Cortex of kidney (tissue), 1 donor: ENCODE results near the gene RAPGEF4.
"Not testable (repeated sequence)": the region's sequence is repeated elsewhere in the genome, so short reads cannot be mapped to it uniquely, and the experiment has no call there.

Source experiments
- DNase-seq: peaks from one replicate; lab custom pipeline; 2025; lab: John Stamatoyannopoulos, UW

The RAPGEF4 gene

DNA sequence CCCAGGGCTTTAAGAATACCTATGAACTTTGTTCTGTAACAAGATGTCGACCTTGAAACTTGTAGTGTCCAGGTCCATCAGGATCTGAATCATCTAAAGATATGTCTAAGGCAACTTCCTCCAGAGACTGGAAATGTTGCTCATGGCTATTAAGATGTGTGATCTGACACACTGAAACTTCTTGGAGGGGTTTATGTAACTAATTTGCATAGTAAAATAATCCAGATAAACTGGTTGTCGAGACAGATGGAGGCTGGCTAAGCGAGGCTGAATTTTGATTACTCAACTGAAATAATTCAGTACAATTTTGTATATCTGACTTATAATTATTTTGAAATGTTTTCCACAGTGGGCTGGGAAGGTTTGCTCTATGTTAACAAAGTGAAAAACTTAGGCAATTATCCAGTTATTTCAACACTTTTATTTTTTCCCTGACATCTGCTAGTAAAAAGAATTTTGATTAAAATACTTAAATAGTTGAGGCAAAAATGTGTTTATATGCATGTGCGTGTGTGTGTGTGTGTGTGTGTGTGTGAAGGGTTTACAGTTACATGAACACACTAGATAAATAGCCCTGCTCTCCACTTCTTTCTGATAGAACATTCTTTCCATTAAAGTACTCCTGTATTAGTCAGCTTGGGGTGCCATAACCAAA is 328.6 kb downstream of the RAPGEF4 start:
- DNase-seq: no peak

DNA sequence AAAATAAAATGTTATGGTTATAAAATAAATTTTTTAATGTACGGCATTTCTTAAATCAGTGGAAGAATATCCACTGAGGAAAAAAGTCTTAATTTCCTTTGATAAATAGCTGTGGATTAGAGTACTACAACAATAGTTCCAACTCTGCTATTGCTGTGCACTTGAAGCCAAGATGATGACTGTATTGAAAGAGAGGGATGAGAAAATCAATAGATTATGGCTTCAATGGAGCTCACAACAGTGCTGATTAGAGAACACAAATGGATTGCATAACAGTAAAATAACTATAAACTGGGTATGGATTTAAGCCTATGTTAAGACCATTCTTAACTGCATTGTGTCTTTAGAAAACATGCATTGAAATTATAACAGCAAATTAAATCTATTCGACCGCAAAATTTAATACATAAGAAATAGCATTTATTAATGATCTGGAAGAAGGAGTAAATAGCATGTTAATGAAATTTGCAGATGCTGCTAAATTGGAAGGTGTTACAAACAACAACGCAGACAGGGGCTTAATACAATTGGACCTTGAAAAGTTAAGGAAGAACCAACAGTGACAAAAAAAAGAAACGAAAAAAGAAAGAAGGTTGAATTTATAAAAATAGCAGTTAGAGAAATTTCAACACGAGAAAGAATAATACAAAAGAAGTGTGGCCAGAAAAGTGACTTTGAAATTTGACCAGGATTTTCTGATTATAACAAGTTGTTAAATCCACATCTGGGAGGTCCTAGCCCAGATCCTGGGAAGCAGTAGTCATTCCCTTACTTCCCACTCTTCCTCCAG is 331.4 kb downstream of the RAPGEF4 start:
- DNase-seq: no peak

DNA sequence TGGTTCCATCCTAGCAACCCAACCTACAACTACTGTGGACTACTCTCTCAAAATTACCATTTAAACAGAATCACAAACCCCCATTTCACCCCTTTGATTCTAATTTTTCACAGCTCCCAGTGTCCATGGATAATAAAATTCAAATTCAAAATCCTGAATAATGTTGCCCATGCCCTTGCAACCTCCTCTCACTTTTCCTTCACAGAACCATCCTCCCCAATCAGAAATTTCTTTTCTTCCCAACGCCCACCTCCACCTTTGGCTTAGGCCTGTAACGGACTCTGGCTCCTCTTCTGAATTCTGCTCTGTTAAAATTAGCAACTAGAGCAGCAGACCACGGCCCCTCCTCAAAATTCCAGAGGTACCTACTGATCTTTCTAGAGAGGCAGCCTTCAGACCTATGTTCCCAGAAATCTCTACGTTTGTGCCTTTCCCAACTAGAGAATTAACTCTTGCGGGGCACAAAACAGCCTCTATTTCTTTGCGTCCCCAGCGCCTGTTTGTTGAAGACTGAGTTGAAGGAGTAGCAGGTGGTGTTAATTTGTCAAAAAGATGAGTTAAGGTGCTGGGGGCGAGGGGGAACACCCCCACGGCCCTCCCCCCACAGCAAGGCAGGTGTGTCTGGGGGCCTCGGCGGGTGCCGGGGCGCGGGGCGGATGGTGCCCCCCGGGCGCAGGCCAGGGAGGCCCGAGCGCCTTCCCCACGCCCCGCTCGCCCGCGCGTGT is 339.6 kb downstream of the RAPGEF4 start:
- DNase-seq: no peak

DNA sequence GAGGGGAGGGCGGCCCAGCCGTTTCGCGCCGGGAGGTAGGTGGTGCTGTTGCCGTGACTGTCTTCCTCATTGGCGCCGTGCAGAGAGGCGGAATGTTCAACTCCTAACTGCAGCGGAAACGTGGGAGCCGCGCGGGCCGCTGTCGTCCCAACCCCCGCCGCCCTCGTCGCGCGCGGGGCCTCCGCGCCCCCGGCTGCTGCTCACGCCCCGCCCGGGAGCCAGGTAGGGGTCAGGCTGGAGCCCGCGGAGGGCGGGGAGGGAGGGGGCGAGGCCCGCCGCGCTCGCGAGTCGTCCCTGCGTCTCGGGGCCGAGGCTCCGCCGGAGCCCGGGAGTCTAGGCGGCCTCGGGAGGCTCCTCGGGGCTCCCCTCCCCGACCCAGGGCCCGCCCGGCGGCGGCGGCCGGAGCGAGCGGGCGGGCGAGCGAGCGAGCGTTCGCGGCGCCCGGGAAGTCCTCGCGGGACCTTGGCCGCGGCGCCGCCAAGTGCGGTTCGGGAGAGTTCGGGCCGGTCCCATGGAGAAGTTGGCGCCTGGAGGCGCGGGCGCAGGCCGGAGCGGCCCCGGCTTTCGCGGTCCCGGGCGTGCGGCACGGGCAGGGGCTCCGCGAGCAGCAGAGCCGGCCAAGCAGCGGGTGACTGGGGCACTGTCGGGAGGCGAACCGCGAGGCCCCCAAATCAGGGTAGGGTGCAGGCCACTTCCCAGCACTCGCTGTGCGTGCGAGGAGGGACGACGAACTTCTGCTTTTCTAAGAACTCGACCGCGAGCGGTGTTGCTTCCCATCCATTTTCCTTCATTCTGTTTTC is 340.3 kb downstream of the RAPGEF4 start, which contains the start of gene MAP3K20:
Gene MAP3K20 (plus strand): TSS at position 66 of the 800 bp plus-strand sequence. CDS start 15,186 bp downstream, outside the sequence.
- DNase-seq: no peak

DNA sequence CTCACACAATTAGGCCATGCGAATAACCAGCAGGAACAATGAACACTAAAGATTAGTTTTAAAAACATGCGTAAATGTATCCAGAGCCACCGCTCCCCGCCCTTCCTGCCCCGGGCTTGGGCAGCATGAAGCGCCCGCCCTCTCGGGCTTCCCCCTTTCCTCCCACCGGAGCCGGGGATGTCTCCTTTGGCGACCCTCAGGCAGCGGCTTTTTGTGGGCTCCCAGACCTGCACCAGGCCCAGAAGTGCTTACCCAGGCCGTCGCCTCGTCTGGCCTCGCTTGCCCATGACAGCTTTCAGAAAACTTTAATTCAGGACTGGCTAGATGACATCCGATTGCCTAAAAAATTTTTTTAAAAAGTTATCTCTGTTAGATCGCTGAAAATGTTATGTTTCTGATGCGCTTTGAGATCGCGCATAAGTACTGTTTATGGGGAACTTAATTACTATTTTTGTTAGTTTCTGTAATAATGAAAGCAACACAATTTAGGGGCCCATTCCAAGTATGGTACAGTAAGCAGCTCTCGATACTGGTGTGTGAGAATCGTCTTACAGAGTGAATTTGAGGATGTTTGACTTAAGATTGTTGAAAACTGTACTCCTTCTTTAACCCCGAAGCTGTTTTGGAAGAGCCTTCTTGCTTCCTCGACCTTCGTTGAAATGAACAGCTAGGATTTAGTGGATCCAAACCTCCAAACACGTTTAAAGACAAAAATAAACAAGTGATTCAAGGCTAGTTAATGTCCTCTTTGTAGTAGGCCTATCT is 341.1 kb downstream of the RAPGEF4 start:
- no peak for DNase-seq

DNA sequence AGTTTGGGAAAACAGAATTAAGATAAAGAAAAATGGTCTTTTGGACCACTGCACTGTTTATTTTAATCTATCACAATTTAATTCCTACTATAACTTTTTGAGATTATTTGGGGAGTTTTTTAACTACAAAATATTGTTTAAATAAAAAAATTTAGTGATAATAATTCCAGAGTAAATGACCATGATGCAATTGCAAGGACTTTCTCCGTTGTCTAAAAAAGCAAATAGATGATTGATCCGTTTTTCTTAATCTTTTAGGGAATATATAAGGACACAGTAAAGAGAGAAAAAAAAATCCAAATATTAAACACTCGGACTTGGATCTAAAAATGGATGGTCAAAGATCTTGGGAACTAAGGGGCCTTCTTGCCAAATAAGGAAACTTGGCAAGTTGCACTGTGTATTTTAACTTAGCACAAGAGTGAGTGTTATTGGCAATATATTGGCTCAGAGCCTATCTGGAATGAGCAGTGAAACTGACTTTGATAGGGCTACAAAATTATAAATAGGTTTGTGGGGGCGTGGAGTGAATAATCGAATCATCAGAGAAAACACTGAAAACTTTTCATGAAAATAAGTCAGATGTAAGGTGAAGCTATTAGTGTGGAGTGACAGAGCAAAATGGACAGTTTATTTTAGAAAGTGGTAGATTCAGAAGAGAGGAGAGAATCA is 342.0 kb downstream of the RAPGEF4 start:
- DNase-seq: no peak

DNA sequence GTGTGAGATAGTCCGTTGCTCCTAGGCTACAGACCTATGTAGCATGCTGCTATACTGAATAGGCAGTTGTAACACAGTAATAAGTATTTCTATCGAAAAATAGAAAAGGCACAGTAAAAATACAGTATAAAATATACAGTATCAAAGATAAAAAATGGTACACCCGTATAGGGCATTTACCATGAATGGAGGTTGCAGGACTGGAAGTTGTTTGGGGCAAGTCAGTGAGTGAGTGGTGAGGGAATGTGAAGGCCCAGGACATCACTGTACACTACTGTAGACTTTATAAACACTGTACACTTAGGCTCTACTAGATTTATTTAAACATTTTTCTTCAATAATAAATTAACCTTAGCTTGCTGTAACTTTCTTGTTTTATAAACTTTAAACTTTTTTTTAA is 343.5 kb downstream of the RAPGEF4 start:
- no peak for DNase-seq

DNA sequence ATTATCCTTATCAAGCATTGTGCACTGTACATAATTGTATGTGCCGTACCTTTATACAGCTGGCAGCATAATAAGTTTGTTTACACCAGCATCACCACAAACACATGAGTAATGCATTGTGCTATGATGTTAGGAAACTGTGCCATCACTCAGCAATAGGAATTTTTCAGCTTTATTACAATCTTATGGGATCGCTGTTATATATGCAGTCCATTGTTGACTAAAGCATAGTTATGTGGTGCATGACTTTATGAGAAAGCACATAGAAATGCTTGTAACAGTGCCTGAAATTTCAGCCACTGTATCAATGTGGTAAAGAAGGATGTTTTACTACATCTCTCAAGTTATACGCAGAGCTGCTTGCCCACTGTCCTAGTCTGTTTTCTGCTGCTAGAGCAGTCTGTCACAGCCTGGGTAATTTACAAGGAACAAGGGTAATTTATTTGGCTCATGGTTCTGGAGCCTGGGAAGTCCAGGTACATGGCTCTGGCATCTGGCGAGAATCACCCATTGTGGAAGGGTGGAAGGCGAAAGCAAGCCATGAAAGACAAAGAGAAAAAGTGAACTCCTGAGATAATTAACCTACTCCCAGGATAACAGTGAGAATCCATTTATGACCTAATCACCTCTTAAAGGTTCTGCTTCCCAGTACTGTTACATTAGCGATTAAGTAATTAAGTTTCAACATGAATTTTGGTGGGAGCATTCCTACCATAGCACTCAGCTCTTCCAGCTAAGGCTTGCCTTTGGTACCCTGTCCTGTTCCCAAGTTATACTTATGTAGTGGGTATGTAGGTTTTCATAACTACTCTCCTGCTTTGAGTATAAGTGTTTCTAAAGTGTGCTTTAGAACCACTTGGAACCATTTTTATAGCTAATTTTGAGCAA is 344.6 kb downstream of the RAPGEF4 start:
- DNase-seq: no peak

DNA sequence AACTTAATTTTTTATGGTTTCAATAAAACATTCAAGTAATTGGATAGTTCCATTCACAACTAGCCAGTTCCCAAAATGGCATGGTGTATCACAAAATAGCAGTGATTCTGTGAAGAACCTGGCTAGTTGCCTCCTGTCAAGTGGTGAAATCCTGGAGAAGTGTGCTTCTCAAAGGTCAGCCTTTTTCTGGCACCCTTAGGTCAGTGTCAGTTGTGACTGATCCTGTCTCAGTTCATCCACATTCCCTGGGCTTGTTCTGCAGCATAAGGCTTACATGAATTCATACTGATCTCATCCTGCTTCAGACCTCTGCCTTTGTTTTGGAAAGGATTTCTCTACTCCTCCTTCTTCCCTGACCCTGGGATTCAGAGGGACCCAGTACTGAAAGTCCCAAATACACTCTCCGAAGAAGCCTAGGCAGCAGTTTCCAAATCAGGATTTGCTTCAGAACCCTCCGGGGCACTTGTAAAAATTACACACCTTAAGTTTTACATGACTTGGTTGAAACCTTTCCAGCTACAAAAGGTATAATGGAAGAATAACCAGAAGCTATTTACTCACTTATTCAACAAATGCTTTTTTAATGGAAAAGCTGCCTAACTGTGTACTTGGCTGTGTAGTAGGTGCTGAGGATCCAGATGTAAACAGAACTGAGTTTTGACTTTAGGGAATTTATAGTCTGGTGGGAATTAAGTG is 351.0 kb downstream of the RAPGEF4 start:
- no peak for DNase-seq

DNA sequence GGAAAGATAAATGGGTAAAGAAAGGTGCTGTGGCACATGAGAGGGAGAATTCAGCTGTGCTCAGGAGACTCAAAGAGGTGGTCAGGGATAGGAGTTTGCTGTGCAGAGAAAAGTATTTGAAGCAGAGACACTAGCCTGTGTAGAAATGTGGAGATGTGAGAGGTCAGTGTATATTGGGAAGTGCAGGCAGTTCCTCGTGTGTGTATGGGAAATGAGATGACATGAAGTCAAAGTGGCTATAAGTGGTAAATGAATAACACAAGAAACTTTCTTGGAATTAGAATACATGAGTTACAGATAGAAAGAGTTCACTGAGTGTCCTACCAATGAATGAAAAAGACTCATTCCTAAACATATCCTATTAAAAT is 351.6 kb downstream of the RAPGEF4 start:
- no peak for DNase-seq

DNA sequence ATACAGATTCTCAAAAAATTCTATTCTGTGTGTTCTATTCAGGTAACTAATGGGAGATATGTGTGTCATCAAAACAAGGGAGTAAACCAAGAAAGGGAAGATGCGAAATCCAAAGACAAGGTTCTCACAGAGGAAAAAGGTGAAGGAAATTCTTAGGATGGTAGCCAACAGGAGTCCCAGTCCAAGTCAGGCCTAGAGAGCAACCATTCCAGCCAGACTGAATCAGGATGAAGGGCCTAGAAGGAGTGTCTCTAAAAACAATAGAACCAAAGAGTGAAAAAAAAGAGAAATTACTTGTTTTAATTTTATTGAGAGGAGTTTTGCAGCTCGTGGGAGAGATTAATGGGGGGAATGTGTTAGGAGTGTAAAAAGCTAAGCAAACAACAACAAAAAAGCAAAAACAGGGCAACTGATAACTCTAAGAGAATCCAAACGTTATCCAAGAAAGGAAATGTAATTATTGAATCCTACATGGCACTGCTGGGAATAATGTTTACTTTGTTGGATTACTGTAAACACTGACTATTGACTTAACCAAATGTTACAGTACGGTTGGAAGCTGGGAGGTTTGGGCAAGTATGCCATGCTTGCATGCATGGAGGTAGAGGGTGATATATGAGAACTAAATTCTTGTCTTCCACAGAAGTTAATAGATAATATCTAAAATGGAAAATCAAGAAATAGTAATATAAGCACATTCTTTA is 352.3 kb downstream of the RAPGEF4 start:
- DNase-seq: no peak

DNA sequence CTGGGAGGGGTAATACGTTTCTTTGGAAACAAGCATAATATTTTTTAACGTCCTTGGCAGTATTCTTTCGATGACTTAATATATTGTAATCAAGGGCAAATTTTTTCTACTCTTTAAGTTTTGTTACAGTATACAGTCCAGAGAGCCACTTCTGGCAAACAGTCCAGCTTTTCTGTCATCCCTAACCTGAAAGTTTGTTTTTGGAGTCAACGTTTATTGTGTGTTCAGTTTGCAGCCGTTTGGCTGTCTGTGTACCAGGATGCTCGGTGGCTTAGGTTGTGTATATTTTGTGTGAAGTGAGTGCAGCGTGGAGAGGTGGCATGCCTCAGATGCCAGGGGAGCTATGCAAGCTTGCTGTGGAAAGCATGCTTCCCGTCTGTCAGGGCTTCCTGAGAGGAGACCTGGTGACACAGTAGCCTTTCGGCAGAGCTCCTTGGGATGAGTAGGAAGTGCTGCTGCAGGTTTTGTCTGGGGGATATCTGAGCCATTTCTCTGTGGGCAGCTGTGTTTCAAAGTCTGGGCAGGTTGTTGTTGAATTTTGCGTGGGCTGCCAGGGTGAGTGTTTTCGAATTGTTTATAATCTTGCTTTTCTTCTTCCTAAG is 354.7 kb downstream of the RAPGEF4 start:
- no peak for DNase-seq

DNA sequence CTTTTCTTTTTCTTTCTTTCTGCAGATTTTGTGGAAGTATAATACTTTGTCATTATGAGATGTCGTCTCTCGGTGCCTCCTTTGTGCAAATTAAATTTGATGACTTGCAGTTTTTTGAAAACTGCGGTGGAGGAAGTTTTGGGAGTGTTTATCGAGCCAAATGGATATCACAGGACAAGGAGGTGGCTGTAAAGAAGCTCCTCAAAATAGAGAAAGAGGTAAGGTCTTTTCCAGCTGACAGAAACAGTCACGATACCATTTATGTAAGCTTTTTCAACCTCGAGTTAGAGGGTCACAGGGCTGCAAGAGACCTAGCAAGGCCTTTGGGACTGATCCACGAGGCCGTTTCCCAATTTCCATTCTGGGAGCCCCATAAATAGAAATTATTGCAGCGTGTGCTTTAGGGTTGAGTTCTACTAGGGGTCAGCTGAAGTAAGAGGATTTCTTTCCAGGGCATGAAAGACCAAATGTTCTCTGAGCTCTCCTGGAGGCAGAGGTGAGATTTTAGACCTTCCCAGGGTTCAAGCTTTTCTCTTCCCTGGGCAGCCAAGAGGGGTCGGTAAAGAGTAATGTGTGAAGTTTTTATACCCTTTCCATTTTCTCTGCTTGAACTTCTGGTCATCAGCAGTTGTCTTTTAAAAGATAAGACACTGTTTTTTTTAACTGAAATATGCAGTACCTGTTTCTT is 355.5 kb downstream of the RAPGEF4 start:
- DNase-seq: no peak

DNA sequence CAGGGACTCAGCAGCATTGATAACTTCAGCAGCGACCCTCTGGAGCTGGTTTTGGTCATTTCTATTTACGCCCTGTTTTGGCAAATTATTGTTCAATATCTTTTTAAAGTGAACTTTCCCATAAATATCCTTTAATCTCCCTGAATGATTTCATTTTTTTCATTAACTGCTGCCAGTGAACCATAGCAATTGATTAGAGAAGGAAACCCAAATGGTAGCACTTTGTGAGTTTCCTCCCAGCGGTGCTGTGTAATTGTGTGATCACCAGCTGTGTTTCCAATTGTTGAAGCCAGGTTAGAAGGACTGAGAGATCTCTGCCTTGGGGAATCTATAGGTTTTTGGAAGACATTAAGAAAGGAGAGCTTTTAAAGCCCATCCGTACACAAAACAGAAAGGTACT is 356.3 kb downstream of the RAPGEF4 start:
- DNase-seq: no peak

DNA sequence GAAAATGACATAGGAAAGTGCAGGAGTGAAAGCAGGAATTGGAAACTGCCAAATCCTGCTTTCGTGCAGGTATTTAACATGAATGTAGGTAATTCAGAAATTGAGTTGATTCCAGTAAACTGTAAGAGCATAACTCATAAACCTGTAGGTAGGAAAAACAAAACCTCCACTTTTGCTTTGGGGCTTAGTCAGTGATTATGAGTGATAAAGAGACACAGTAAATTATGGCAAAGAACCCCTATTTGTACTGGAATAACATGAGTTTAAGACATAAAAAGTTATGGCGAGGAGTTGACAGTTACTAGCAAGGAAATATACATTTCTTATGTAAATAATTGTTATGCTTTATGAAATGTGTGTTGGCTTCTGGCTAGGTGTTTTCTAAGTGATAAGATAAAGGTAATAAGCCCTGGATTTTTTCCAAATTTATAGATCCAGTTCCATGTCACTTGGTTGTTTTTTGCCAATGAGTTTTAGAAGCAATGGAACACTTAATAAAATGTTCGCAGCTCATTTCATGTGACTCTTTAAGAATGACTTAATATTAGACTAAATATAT is 357.3 kb downstream of the RAPGEF4 start:
- no peak for DNase-seq

DNA sequence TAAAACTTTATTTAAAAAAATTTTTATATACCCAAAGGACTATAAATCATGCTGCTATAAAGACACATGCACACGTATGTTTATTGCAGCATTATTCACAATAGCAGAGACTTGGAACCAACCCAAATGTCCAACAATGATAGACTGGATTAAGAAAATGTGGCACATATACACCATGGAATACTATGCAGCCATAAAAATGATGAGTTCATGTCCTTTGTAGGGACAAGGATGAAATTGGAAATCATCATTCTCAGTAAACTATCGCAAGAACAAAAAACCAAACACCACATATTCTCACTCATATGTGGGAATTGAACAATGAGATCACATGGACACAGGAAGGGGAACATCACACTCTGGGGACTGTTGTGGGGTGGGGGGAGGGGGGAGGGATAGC is 358.0 kb downstream of the RAPGEF4 start:
- DNase-seq: not testable (repeated sequence)

DNA sequence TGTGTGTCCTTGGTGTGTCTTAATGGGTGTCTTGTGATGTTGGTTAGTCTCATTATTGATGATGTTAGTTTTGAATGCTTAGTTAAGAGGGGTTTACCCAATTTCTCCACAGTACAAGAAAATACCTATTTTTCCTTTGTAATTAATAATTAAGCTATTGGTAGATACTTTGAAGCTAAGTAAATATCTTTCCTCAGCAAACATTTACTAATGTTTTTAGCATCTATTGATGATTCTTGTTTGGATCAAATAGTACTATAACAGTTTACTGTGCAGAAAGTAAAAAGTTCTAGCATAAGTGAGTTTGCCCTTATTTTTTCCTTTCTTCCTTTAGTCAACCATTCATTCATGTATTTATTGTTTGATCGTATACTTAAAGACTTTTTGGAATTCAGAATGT is 359.1 kb downstream of the RAPGEF4 start:
- no peak for DNase-seq
